Lung (tissue), 12 donors: ENCODE measurements around the gene GUCY1A1. TPM values are rescaled to one million over a fixed set of nuclear protein-coding genes. Genes with fewer than 3 reads are reported as not detected.

Source experiments
- ATAC-seq: fragments of 200-7000 bp; cut with Tn5 transposase; one replicate; pipeline ENCODE4 v1.9.1; 2020; ENCODE audit warnings: moderate number of reproducible peaks; ENCODE audit not compliant: insufficient read depth, low FRiP score
- DNase-seq, 3 donors: peaks; one replicate each; pipeline ENCODE4 v3.0.0-alpha.2; 2013 to 2017
- H3K27ac ChIP-seq, 2 donors: one replicate each; pipeline ENCODE4 v1.5.1; 2013; ENCODE audit warnings: mild to moderate bottlenecking in 2 of 2, moderate library complexity in 2 of 2, control low read depth in 1 of 2, inconsistent platforms in 1 of 2, low read depth in 1 of 2, low read length in 1 of 2
- H3K27me3 ChIP-seq, 3 donors: one replicate each; pipeline ENCODE4 v1.5.1; 2013; ENCODE audit warnings: low read length in 2 of 3; ENCODE audit not compliant: control insufficient read depth in 3 of 3, insufficient read depth in 3 of 3
- H3K36me3 ChIP-seq, 4 donors: one replicate each; pipeline ENCODE4 v1.5.1; 2013; ENCODE audit warnings: low read length in 4 of 4, mild to moderate bottlenecking in 1 of 4, moderate library complexity in 1 of 4; ENCODE audit not compliant: control insufficient read depth in 4 of 4, insufficient read depth in 4 of 4
- H3K4me1 ChIP-seq, 5 donors: one replicate each; pipeline ENCODE4 v1.5.1; 2013; ENCODE audit warnings: low read length in 5 of 5, mild to moderate bottlenecking in 2 of 5, moderate library complexity in 1 of 5; ENCODE audit not compliant: control insufficient read depth in 5 of 5, insufficient read depth in 5 of 5
- H3K4me3 ChIP-seq: one replicate; pipeline ENCODE4 v1.5.1; 2013; ENCODE audit warnings: mild to moderate bottlenecking, control low read depth, moderate library complexity
- H3K9ac ChIP-seq, 2 donors: one replicate each; pipeline ENCODE4 v1.5.1; 2013; ENCODE audit warnings: low read length in 2 of 2, control low read depth in 1 of 2; ENCODE audit not compliant: insufficient read depth in 1 of 2
- H3K9me3 ChIP-seq, 4 donors: one replicate each; pipeline ENCODE4 v1.5.1; 2013; ENCODE audit warnings: low read length in 3 of 4, mild to moderate bottlenecking in 1 of 4, moderate library complexity in 1 of 4; ENCODE audit not compliant: control insufficient read depth in 4 of 4, insufficient read depth in 3 of 4
- CTCF ChIP-seq: IDR thresholded peaks from 2 replicates; pipeline ENCODE4 v1.5.1; 2012; ENCODE audit warnings: mild to moderate bottlenecking; ENCODE audit errors: control extremely low read depth, extremely low read depth
- WGBS, 2 donors: extraction: QIAGEN DNeasy Blood & Tissue Kit; methylation state at CpG; one replicate each; pipeline ENCODE4 v1.1.7; 2013; 5-methylcytosine and 5-hydroxymethylcytosine counted together
- polyA plus RNA-seq, 2 donors: library from polyadenylated mRNA; stranded (reverse); fragments of 200-250 nt; gene quantifications; one replicate each; pipeline ENCODE4 v1.2.1, GENCODE V29; 2013
- total RNA-seq, 2 donors: library from RNA; depleted of rRNA in 1 of 2; stranded (reverse); fragments of >200 nt in 1 of 2; gene quantifications; one replicate each; pipeline ENCODE4 v1.2.1, GENCODE V29; 2014 to 2021
- donor health status: control.
- donor health status: control.
- donor health status: Bipolar disorder and iron deficiency.
- donor health status: healthy.
- donor health status: DM: yes; HTN: yes; CAD: no.

The GUCY1A1 gene
- total and polyA plus RNA-seq, 4 donors: 8.0 to 115 (median 28.5) TPM

GRCh38 chr4:155667222-155667567, 547 bp downstream of the GUCY1A1 start:
- TF ChIP-seq CTCF: no peak
- peak in 2 of 3 donors; percentile 79 to 80 for DNase-seq
- 0 to 1% methylated on average over 26 to 27 of the region's 27 CpGs for WGBS, 2 donors

GRCh38 chr4:155667568-155668511, 1.2 kb downstream of the GUCY1A1 start:
- H3K27ac ChIP-seq: peak overlapping the region; percentile 84 to 91
- DNase-seq (peak; percentile 78 to 90 (median 83)), ATAC-seq (peak; percentile 78)
- WGBS, 2 donors: 0% methylated on average over 62 to 71 of the region's 71 CpGs
- peak overlapping the region; percentile 82 to 99 for H3K9ac ChIP-seq
- no peaks in the 10 kb centered on the region for H3K9me3 ChIP-seq
- no peaks in the 10 kb centered on the region for H3K27me3 ChIP-seq
- H3K4me3 ChIP-seq: peak overlapping the region; percentile 78
- TF ChIP-seq CTCF: no peak
- H3K36me3 ChIP-seq: peaks cover 0 to 21% (median 8%) of the 10 kb centered on the region in 4 donors
- peaks cover 0 to 43% (median 5%) of the 10 kb centered on the region in 5 donors for H3K4me1 ChIP-seq

More at GRCh38 chr4:155667222-155667567, 547 bp downstream of the GUCY1A1 start:
- Histone ChIP-seq H3K4me3 (peak overlapping the region; percentile 78), H3K4me1 (peaks cover 0 to 37% (median 5%) of the 10 kb centered on the region in 5 donors), H3K36me3 (peaks cover 0 to 20% (median 8%) of the 10 kb centered on the region in 4 donors), H3K27me3 (no peaks in the 10 kb centered on the region), H3K9me3 (no peaks in the 10 kb centered on the region), H3K27ac (peak overlapping the region; percentile 84 to 91), H3K9ac (peak overlapping the region; percentile 82 to 99)
- ATAC-seq: peak; percentile 71

- Histone ChIP-seq H3K4me1 (peaks cover 0 to 52% (median 5%) of the 10 kb centered on the region in 5 donors), H3K27ac (peak overlapping the region in 1 of 2 donors; percentile 79), H3K27me3 (no peaks in the 10 kb centered on the region), H3K4me3 (no peak overlapping the region), H3K36me3 (peaks cover 0 to 24% (median 8%) of the 10 kb centered on the region in 4 donors), H3K9me3 (no peaks in the 10 kb centered on the region), H3K9ac (peak overlapping the region; percentile 50 to 94)
- ATAC-seq: no peak
- 15 to 19% methylated on average over 9 of the region's 9 CpGs for WGBS, 2 donors
- peak in 2 of 3 donors; percentile 62 to 63 for DNase-seq
- no peak for TF ChIP-seq CTCF
Observed at GRCh38 chr4:155668707-155669220, 2.1 kb downstream of the GUCY1A1 start.
